Measurements from ENCODE around the gene CAPN2.

- no peak for TF ChIP-seq CTCF (IDR thresholded peaks at IDR 0.05; ENCODE audit: insufficient read depth, low read depth, low read length)
- TF ChIP-seq EZH2 (IDR thresholded peaks at IDR 0.05; ENCODE audit: insufficient read depth, low read length) = no peak
Measured at GRCh38 chr1:223717695-223718363, 5.5 kb downstream of the CAPN2 start.

All from astrocyte (in vitro differentiated cells and primary cell).